ENCODE measurements around the gene PIKFYVE.

DNA sequence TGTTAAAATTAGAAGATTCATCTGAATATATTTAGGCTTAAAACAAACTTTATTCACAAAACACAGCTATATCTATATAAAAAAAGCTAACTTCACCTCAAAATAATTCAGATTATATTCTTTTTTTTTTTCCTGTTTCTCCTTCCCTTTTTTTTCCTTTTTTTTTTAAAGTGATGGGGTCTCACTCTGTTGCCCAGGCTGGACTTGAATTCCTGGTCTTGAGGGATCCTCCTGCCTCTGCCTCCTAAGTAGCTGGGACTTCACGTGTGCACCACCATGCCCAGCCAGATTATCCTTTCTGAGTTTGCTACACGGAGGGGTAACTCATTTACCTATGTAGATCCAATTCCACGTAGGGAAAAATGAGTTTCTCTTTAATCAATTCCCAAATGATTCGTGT, 15.0 kb upstream of the PIKFYVE start:
- no peak for TF ChIP-seq EZH2 (IDR thresholded peaks at IDR 0.05; ENCODE audit: low read length, missing control alignments)
- TF ChIP-seq, protein P1, sequence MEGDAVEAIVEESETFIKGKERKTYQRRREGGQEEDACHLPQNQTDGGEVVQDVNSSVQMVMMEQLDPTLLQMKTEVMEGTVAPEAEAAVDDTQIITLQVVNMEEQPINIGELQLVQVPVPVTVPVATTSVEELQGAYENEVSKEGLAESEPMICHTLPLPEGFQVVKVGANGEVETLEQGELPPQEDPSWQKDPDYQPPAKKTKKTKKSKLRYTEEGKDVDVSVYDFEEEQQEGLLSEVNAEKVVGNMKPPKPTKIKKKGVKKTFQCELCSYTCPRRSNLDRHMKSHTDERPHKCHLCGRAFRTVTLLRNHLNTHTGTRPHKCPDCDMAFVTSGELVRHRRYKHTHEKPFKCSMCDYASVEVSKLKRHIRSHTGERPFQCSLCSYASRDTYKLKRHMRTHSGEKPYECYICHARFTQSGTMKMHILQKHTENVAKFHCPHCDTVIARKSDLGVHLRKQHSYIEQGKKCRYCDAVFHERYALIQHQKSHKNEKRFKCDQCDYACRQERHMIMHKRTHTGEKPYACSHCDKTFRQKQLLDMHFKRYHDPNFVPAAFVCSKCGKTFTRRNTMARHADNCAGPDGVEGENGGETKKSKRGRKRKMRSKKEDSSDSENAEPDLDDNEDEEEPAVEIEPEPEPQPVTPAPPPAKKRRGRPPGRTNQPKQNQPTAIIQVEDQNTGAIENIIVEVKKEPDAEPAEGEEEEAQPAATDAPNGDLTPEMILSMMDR (conservative IDR thresholded peaks at IDR 0.05 in 1 of 2, IDR thresholded peaks at IDR 0.05 in 1 of 2; ENCODE audit: low read depth in 1 of 2, low read length in 2 of 2) = no peak

All from fibroblast of lung (primary cell).